Activated T-helper 1 cell treated with anti-CD3 and anti-CD28 coated beads, Interleukin-12 subunit alpha, Interleukin-12 subunit beta, Interleukin-2, Interleukin-4 antibody, amounts not matched to agents 30 ng/mL and 10 ng/mL and 1 ng/mL, durations not matched to agents 14 hours and 24 hours and 36 hours (primary cell): ENCODE results near the gene ZNF8. TPM values are rescaled to one million over a fixed set of nuclear protein-coding genes. Genes with fewer than 3 reads are reported as not detected.
A peak's percentile ranks its signal among the peaks of the same experiment; 100 is the strongest.
"Not testable (repeated sequence)": the region's sequence is repeated elsewhere in the genome, so short reads cannot be mapped to it uniquely, and the experiment has no call there.

Experiments used
- DNase-seq: peaks from one replicate; pipeline ENCODE4 v3.0.0; 2021; ENCODE audit warnings: low spot score
- H3K27ac Mint-ChIP-seq: one replicate; pipeline ENCODE4 v1.8.0; 2021; ENCODE audit warnings: mild to moderate bottlenecking, mixed read lengths
- H3K27me3 Mint-ChIP-seq: one replicate; pipeline ENCODE4 v1.8.0; 2022; ENCODE audit warnings: mild to moderate bottlenecking, moderate library complexity, mixed read lengths; ENCODE audit not compliant: insufficient read depth
- H3K36me3 Mint-ChIP-seq: one replicate; pipeline ENCODE4 v1.8.0; 2021; ENCODE audit warnings: low read depth, mixed read lengths
- H3K4me1 Mint-ChIP-seq: one replicate; pipeline ENCODE4 v1.8.0; 2021; ENCODE audit warnings: low read depth, mixed read lengths
- H3K4me3 Mint-ChIP-seq: one replicate; pipeline ENCODE4 v1.8.0; 2021; ENCODE audit warnings: mild to moderate bottlenecking, moderate library complexity, mixed read lengths
- H3K9me3 Mint-ChIP-seq: one replicate; pipeline ENCODE4 v1.8.0; 2021; ENCODE audit warnings: mixed read lengths
- intact Hi-C: fragments of 100-400 bp; cut with micrococcal nuclease; formaldehyde crosslinking; loops from one replicate; pipeline ENCODE4 v1.15.1; 2024
- total RNA-seq: library from RNA; stranded (reverse); gene quantifications from 2 replicates; pipeline ENCODE4 v1.2.3, GENCODE V29; 2022

The ZNF8 gene
- total RNA-seq, 1 donor from 2014 or later = 4.4 TPM

- Mint-ChIP-seq H3K4me3 (peak within 1 kb of the TSS; percentile 97), H3K27me3 (no peaks in the 10 kb centered on the region), H3K9me3 (peaks cover 11% of the 10 kb centered on the region), H3K27ac (peak within 1 kb of the TSS; percentile 96), H3K36me3 (peaks cover 62% of the 10 kb centered on the region), H3K4me1 (peaks cover 43% of the 10 kb centered on the region)
- DNase-seq = peak; percentile 95
- intact Hi-C loops = loop anchor here (1.0 to 10.0 kb wide), 19 partner anchors 21 to 1020 kb away; partner anchors contain the start of genes RPS5, ZBTB45, ZNF132 and ZNF274
Observed at GRCh38 chr19:58305065-58305931, 26.5 kb downstream of the ZNF8 start, which contains the start of gene ERVK3-1. TSS of gene ERVK3-1 (plus strand) at chr19:58305377. CDS start at chr19:58312169, 6,792 bp downstream.

DNA sequence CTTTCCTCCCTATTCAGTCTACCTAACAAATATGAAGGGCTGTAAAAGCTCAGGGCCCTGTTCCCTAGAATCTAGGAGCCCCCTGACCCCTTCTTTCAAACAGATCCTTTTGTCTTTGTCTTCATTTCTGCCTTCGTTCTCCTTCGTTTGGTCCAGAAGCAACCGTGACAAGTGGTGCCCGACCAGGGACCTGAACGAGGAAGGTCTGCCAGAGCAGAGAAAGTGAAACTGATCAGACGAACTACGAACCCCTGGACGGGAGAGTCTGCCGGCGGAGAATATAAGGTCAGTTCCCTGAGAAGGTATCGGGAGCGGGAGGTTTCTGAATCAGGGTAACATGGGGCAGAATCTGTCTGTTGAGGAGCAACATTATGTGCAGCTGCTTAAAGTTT lies 27.2 kb downstream of the ZNF8 start:
- Mint-ChIP-seq H3K9me3 (peaks cover 8% of the 10 kb centered on the region), H3K27me3 (no peaks in the 10 kb centered on the region), H3K4me1 (peaks cover 43% of the 10 kb centered on the region), H3K27ac (peak overlapping the region; percentile 96), H3K36me3 (peaks cover 63% of the 10 kb centered on the region), H3K4me3 (peak overlapping the region; percentile 97)
- no peak for DNase-seq
- intact Hi-C loops = loop anchor here (1.0 to 10.0 kb wide), 19 partner anchors 20 to 1021 kb away; partner anchors contain the start of genes RPS5, ZBTB45, ZNF132 and ZNF274

DNA sequence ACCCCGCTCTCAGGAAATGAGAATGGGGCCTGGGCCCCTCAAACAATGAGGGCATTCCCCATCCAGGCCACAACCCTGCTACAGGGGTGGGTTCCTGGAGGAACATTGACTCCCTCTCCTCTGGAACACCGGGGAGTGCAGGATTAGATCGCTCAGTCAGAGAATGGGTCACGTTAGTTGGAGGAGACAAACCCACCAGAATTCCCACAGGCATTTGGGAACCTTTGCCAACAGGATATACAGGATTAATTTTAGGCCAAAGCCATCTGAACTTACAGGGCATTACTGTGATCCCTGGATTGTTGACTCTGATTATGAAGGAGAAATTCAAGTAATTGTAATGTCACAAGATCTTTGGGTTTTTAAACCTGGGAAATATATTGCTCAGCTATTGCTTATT lies 29.0 kb downstream of the ZNF8 start:
- Mint-ChIP-seq H3K4me1 (peaks cover 43% of the 10 kb centered on the region), H3K4me3 (no peak overlapping the region), H3K27me3 (no peaks in the 10 kb centered on the region), H3K36me3 (peaks cover 70% of the 10 kb centered on the region), H3K27ac (no peak overlapping the region), H3K9me3 (peaks cover 4% of the 10 kb centered on the region)
- no peak for DNase-seq
- intact Hi-C loops = loop anchor here (10.0 kb wide), 2 partner anchors 303 to 1023 kb away; partner anchors contain the start of genes ZNF460 and ZNF606

GRCh38 chr19:58310685-58311084 lies 31.9 kb downstream of the ZNF8 start:
- H3K27me3 Mint-ChIP-seq, H3K9me3 Mint-ChIP-seq, intact Hi-C loops, H3K4me3 Mint-ChIP-seq, H3K27ac Mint-ChIP-seq, DNase-seq: not testable (repeated sequence)
- peaks cover 86% of the 10 kb centered on the region for H3K36me3 Mint-ChIP-seq
- peaks cover 31% of the 10 kb centered on the region for H3K4me1 Mint-ChIP-seq

DNA sequence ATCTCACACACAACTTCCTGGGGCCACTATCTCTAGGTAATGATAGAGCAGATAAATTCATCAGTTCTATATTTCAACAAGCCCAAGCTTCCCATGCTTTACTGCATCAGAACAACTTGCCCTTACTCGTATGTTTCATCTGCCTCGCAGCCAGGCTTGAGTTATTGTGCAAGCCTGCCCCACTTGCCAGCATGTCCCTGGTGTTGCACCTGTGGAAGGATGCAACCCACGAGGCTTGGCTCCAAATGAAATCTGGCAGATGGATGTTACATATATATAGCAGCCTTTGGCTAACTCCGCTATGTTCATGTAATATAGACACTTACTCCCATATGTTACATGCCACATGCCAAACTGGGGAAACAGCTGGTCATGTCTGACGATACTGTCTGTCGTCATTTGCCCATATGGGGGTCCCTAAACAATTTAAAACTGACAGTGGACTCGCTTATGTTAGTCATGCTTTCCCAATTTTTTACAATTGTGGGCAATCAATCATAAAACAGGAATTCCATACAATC lies 32.6 kb downstream of the ZNF8 start:
- intact Hi-C loops = no loop called here
- peaks cover 86% of the 10 kb centered on the region for H3K36me3 Mint-ChIP-seq
- no peaks in the 10 kb centered on the region for H3K27me3 Mint-ChIP-seq
- no peak overlapping the region for H3K4me3 Mint-ChIP-seq
- peaks cover 25% of the 10 kb centered on the region for H3K4me1 Mint-ChIP-seq
- no peak for DNase-seq
- H3K9me3 Mint-ChIP-seq = peaks cover 4% of the 10 kb centered on the region
- H3K27ac Mint-ChIP-seq = no peak overlapping the region

- Mint-ChIP-seq H3K9me3 (peaks cover 4% of the 10 kb centered on the region), H3K4me3 (no peak overlapping the region), H3K27me3 (no peaks in the 10 kb centered on the region), H3K27ac (no peak overlapping the region), H3K4me1 (no peaks in the 10 kb centered on the region), H3K36me3 (peaks cover 55% of the 10 kb centered on the region)
- intact Hi-C loops = no loop called here
- DNase-seq = no peak
Observed at GRCh38 chr19:58315580-58315979, 36.8 kb downstream of the ZNF8 start.

GRCh38 chr19:58317476-58318072 lies 38.8 kb downstream of the ZNF8 start:
- H3K36me3 Mint-ChIP-seq = peaks cover 36% of the 10 kb centered on the region
- H3K27ac Mint-ChIP-seq = no peak overlapping the region
- H3K27me3 Mint-ChIP-seq = no peaks in the 10 kb centered on the region
- no peaks in the 10 kb centered on the region for H3K9me3 Mint-ChIP-seq
- intact Hi-C loops = no loop called here
- no peaks in the 10 kb centered on the region for H3K4me1 Mint-ChIP-seq
- DNase-seq = no peak
- H3K4me3 Mint-ChIP-seq = no peak overlapping the region

DNA sequence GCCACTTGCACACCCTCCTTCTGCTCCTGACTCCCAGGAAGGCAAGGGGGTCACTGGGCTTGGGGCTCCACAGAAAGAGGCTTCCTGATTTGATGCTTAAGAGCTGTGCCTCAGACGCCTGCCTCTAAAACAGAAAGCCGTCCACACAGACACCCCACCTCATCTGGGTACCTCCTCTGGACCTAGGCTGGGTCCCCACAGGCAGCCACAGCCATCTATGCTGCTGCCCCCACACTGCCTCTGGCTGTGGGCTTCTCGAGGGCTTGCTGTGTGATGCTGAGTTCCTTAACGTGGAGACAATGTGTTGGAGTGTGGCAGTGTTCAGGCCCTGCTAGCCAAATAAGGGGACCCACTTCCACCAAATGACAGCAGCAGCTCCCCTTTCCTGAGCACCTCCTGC lies 39.5 kb downstream of the ZNF8 start:
- intact Hi-C loops = no loop called here
- Mint-ChIP-seq H3K4me1 (no peaks in the 10 kb centered on the region), H3K27me3 (no peaks in the 10 kb centered on the region), H3K27ac (no peak overlapping the region), H3K4me3 (no peak overlapping the region), H3K9me3 (no peaks in the 10 kb centered on the region), H3K36me3 (peaks cover 30% of the 10 kb centered on the region)
- no peak for DNase-seq

- no peaks in the 10 kb centered on the region for H3K4me1 Mint-ChIP-seq
- no peaks in the 10 kb centered on the region for H3K27me3 Mint-ChIP-seq
- DNase-seq = no peak
- no peaks in the 10 kb centered on the region for H3K9me3 Mint-ChIP-seq
- intact Hi-C loops = no loop called here
- no peak overlapping the region for H3K4me3 Mint-ChIP-seq
- H3K36me3 Mint-ChIP-seq = peaks cover 25% of the 10 kb centered on the region
- H3K27ac Mint-ChIP-seq = no peak overlapping the region
Observed at GRCh38 chr19:58319241-58319640, 40.5 kb downstream of the ZNF8 start.

DNA sequence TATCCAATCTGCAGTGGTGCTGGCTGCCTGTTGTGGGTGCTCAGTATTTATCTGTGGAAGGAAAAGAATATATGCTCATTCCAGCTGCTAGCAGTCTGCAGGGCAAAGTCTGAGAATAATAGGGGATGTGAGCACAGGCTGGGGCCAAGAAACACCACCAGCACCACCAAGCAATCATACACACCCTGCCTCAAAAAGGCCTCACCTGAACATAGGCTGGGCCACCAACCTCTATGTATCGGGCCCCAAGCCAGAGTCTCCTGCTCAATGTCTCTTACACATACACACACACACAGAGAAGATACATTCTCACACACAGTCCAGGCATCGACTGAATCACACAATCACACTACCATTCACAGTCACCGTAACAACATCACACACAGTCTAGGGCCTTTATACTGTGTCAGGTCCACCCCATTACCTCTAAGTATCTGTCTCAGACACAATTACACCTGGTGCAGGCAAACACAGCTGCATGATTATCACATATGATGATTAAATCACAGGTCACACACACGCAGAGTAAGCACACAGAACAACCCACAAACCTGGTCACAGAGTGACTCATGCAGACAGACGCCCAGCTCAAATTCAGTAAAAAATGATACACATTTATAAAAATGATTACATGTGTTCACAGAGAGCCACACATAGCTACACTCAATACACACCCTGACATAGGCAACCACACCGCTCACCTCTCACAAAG lies 46.7 kb downstream of the ZNF8 start:
- DNase-seq = no peak
- Mint-ChIP-seq H3K36me3 (peaks cover 3% of the 10 kb centered on the region), H3K4me1 (peaks cover 9% of the 10 kb centered on the region), H3K27me3 (no peaks in the 10 kb centered on the region), H3K4me3 (no peak overlapping the region), H3K9me3 (no peaks in the 10 kb centered on the region), H3K27ac (no peak overlapping the region)
- intact Hi-C loops = loop anchor here (1.0 to 10.0 kb wide), 10 partner anchors 20 to 511 kb away; partner anchors contain the start of genes ERVK3-1, RPS5, ZNF274 and ZNF446

DNA sequence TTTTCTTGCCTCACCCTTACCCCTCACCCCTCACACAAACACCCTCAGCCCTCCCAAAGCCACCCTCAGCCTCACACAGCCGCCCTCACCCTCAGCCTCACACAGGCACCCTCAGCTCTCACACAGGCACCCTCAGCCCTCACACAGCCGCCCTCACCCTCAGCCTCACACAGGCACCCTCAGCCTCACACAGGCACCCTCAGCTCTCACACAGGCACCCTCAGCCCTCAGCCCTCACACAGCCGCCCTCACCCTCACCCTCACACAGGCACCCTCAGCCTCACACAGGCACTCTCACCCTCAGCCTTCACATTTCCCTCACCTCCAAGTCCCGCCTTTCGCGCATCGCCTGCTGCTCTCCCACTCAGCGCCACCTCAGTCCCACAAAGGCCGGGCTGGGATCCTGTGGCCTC lies 47.8 kb downstream of the ZNF8 start:
- peaks cover 9% of the 10 kb centered on the region for H3K4me1 Mint-ChIP-seq
- H3K27ac Mint-ChIP-seq = no peak overlapping the region
- no peak for DNase-seq
- peaks cover 3% of the 10 kb centered on the region for H3K36me3 Mint-ChIP-seq
- H3K4me3 Mint-ChIP-seq = no peak overlapping the region
- intact Hi-C loops = loop anchor here (1.0 to 10.0 kb wide), 10 partner anchors 21 to 512 kb away; partner anchors contain the start of genes ERVK3-1, RPS5, ZNF274 and ZNF446
- no peaks in the 10 kb centered on the region for H3K9me3 Mint-ChIP-seq
- H3K27me3 Mint-ChIP-seq = no peaks in the 10 kb centered on the region

GRCh38 chr19:58326914-58327726 lies 48.4 kb downstream of the ZNF8 start, which contains the start of gene ZSCAN22:
TSS of gene ZSCAN22 (plus strand) at chr19:58326994. CDS start at chr19:58334803, 7,809 bp downstream.
- no peaks in the 10 kb centered on the region for H3K9me3 Mint-ChIP-seq
- H3K4me1 Mint-ChIP-seq = peaks cover 9% of the 10 kb centered on the region
- H3K27ac Mint-ChIP-seq = no peak within 1 kb of the TSS
- no peaks in the 10 kb centered on the region for H3K27me3 Mint-ChIP-seq
- peak; percentile 88 for DNase-seq
- H3K36me3 Mint-ChIP-seq = peaks cover 3% of the 10 kb centered on the region
- H3K4me3 Mint-ChIP-seq = no peak within 1 kb of the TSS
- intact Hi-C loops = loop anchor here (1.0 to 10.0 kb wide), 16 partner anchors 20 to 512 kb away; partner anchors contain the start of genes ERVK3-1, RPS5, ZBTB45 and ZNF132
